Measurements from ENCODE around the gene DEF6.

Gene DEF6

DNA sequence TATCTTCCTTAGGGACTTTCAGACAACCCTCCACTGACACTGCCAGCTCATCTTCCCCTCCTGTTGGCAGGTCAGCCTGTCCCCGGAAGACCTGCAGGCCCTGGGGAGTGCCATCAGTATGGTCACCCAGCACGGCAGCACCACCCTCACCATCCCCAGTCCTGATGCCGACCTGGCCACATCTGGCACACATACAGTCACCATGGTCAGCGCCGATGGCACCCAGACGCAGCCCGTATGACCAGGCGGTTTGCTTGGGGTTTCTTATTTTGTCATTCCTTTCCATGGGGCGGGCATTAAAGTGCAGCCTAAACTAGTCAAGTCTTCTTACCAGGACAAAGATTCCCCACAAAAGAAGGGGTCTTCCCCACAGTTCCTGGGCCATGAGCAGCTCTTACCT lies 3.9 kb upstream of the DEF6 start:
- Histone ChIP-seq H3K9me3 (ENCODE audit: insufficient read depth, low read length) (no peaks in the 10 kb centered on the region), H3K4me2 (ENCODE audit: low read length) (no peak overlapping the region), H2AFZ (ENCODE audit: low read depth, low read length) (no peak overlapping the region), H3K4me1 (ENCODE audit: low read length) (peaks cover 9% of the 10 kb centered on the region), H3K36me3 (replicated peaks; ENCODE audit: low read depth, low read length) (peaks cover 2% of the 10 kb centered on the region), H3K79me2 (ENCODE audit: low read length) (peaks cover 9% of the 10 kb centered on the region; the same call in 1 of the 2 replicates), H3K27ac (ENCODE audit: low read length) (no peak overlapping the region), H4K20me1 (ENCODE audit: insufficient read depth, low read length) (no peaks in the 10 kb centered on the region), H3K4me3 (ENCODE audit: low read length) (no peak overlapping the region), H3K9ac (ENCODE audit: low read length) (no peak overlapping the region), H3K27me3 (ENCODE audit: low read depth, low read length) (no peaks in the 10 kb centered on the region)
- no peak for TF ChIP-seq EZH2phosphoT487 (IDR thresholded peaks at IDR 0.05; ENCODE audit: low read depth)
- TF ChIP-seq, protein P1, sequence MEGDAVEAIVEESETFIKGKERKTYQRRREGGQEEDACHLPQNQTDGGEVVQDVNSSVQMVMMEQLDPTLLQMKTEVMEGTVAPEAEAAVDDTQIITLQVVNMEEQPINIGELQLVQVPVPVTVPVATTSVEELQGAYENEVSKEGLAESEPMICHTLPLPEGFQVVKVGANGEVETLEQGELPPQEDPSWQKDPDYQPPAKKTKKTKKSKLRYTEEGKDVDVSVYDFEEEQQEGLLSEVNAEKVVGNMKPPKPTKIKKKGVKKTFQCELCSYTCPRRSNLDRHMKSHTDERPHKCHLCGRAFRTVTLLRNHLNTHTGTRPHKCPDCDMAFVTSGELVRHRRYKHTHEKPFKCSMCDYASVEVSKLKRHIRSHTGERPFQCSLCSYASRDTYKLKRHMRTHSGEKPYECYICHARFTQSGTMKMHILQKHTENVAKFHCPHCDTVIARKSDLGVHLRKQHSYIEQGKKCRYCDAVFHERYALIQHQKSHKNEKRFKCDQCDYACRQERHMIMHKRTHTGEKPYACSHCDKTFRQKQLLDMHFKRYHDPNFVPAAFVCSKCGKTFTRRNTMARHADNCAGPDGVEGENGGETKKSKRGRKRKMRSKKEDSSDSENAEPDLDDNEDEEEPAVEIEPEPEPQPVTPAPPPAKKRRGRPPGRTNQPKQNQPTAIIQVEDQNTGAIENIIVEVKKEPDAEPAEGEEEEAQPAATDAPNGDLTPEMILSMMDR (IDR thresholded peaks at IDR 0.05; ENCODE audit: low read depth, low read length) = no peak

DNA sequence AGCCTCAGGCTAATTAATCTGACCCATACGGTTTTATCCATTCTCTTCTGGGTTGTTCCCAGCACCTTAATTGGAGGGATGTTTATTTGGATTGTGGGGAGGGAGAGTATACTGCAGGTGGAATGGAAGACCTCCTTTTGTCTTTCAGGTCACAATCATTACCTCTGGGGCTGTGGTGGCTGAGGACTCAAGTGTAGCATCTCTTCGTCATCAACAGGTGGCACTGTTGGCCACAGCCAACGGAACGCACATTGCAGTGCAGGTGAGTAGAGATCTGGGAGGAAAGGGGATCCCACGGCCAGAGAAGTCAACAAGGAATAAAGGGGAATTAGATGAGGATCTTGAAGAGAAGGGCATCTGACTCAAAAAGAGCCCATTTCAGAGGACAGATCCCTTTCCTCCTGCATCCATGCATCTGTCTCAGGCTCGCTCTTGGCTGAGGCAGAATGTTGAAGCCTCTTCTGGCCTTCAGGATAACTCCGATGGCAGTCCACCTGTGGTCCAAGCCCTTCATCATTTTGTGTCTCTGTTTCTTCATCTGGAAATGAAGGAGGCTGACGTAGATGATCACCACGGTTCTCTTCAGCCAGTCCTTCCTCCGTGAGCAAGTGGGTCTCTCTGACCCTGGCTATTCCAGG lies 3.2 kb upstream of the DEF6 start:
- Histone ChIP-seq H3K36me3 (replicated peaks; ENCODE audit: low read depth, low read length) (peaks cover 2% of the 10 kb centered on the region), H3K9ac (ENCODE audit: low read length) (no peak overlapping the region), H3K27ac (ENCODE audit: low read length) (no peak overlapping the region), H3K4me1 (ENCODE audit: low read length) (peaks cover 16% of the 10 kb centered on the region), H4K20me1 (ENCODE audit: insufficient read depth, low read length) (no peaks in the 10 kb centered on the region), H2AFZ (ENCODE audit: low read depth, low read length) (no peak overlapping the region), H3K9me3 (ENCODE audit: insufficient read depth, low read length) (no peaks in the 10 kb centered on the region), H3K79me2 (ENCODE audit: low read length) (peaks cover 10% of the 10 kb centered on the region), H3K4me3 (ENCODE audit: low read length) (no peak overlapping the region), H3K4me2 (ENCODE audit: low read length) (no peak overlapping the region), H3K27me3 (ENCODE audit: low read depth, low read length) (no peaks in the 10 kb centered on the region)
- TF ChIP-seq, protein P1 (IDR thresholded peaks at IDR 0.05; ENCODE audit: low read depth, low read length) = peak; percentile 73
- TF ChIP-seq EZH2phosphoT487 (IDR thresholded peaks at IDR 0.05; ENCODE audit: low read depth) = no peak

DNA sequence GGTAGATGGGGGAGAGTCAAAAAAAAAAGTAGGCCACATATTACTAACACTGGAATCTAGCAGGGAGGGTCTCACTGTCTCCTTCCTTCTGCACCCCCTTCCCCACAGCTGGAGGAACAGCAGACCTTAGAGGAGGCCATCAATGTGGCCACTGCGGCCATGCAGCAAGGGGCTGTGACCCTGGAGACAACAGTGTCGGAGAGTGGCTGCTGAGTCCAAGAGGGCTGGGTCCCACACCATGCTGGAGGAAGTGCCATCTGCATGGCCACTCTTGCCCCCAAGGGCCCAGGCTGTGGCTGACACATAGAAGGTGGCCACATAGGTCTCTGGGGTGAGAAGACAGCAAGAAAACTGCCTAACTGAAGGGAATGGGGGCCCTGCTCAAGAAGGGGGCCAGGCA lies 2.6 kb upstream of the DEF6 start:
- Histone ChIP-seq H3K27ac (ENCODE audit: low read length) (no peak overlapping the region), H3K36me3 (replicated peaks; ENCODE audit: low read depth, low read length) (peaks cover 2% of the 10 kb centered on the region), H3K27me3 (ENCODE audit: low read depth, low read length) (no peaks in the 10 kb centered on the region), H3K9ac (ENCODE audit: low read length) (no peak overlapping the region), H2AFZ (ENCODE audit: low read depth, low read length) (no peak overlapping the region), H3K79me2 (ENCODE audit: low read length) (peaks cover 10% of the 10 kb centered on the region), H3K9me3 (ENCODE audit: insufficient read depth, low read length) (no peaks in the 10 kb centered on the region), H3K4me2 (ENCODE audit: low read length) (no peak overlapping the region), H4K20me1 (ENCODE audit: insufficient read depth, low read length) (no peaks in the 10 kb centered on the region), H3K4me3 (ENCODE audit: low read length) (no peak overlapping the region), H3K4me1 (ENCODE audit: low read length) (peaks cover 22% of the 10 kb centered on the region)
- no peak for TF ChIP-seq EZH2phosphoT487 (IDR thresholded peaks at IDR 0.05; ENCODE audit: low read depth)
- TF ChIP-seq, protein P1 (IDR thresholded peaks at IDR 0.05; ENCODE audit: low read depth, low read length) = no peak

DNA sequence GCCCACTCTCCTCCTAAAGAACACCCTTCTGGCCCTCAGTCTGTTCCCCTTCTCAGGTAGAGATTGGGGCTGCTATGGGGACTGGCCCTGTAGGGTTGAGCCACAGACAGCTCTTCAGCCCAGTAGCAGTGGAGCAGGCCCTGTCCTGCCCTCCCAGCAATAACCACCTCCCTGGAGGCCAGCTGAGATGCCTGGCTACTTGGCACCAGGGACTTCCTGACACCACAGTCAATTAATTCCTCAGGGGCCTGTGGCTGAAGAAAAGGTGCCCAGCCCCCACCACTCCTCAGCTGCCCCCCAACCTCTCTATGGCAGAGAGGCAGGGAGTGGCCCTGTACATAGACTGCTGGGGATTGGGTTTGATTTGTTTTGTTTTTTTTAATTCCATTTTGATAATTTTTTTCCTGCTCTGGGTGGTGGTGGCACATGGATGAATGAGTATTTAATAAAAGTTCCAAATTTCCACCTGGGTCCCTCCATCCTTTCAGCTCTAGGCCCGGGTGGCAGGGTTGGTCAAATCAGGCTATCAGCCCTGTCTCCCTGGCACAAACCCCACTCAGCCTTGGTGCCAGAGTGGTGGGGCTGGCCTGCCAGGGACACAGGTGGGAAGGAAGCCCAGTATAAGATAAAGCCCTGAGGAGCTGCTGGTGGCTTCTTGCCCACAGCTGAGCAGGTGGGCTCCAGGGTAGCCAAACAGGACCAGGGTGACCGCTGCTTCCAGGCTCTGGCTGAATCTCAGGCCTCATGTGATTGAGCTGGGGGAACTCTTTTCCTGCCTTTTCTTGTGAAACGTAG lies 1.9 kb upstream of the DEF6 start:
- Histone ChIP-seq H3K27ac (ENCODE audit: low read length) (no peak overlapping the region), H3K27me3 (ENCODE audit: low read depth, low read length) (no peaks in the 10 kb centered on the region), H3K9me3 (ENCODE audit: insufficient read depth, low read length) (no peaks in the 10 kb centered on the region), H3K4me2 (ENCODE audit: low read length) (no peak overlapping the region), H3K9ac (ENCODE audit: low read length) (no peak overlapping the region), H4K20me1 (ENCODE audit: insufficient read depth, low read length) (no peaks in the 10 kb centered on the region), H3K79me2 (ENCODE audit: low read length) (peaks cover 10% of the 10 kb centered on the region), H3K4me1 (ENCODE audit: low read length) (peaks cover 29% of the 10 kb centered on the region), H2AFZ (ENCODE audit: low read depth, low read length) (no peak overlapping the region), H3K4me3 (ENCODE audit: low read length) (no peak overlapping the region), H3K36me3 (replicated peaks; ENCODE audit: low read depth, low read length) (peaks cover 2% of the 10 kb centered on the region)
- TF ChIP-seq, protein P1 (IDR thresholded peaks at IDR 0.05; ENCODE audit: low read depth, low read length) = no peak
- no peak for TF ChIP-seq EZH2phosphoT487 (IDR thresholded peaks at IDR 0.05; ENCODE audit: low read depth)
